Measurements from ENCODE around the gene PIEZO2. TPM values are rescaled to one million over a fixed set of nuclear protein-coding genes. Genes with fewer than 3 reads are reported as not detected.

PIEZO2 gene
- total RNA-seq, 1 experiment from 2014 or later, result 0.57 TPM

DNA sequence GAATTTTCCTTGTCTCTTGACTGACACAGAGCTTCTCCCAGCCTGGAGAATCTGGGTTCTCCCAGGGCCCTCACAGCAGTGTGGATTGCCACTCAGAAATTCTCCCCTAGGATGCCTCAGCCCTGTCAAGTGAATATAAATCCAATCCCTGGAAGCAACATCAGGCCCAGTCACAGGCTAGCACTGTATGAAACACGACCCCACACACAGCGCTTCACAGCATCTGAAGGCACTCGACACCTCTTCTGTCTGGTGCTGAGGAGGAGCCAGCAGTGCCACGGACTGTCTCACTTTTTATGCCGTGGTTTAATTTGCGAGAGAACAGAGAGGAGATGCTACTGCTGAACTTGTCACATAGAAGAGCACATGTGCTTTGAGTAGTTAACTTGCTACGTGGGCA lies 459.0 kb downstream of the PIEZO2 start:
- Histone ChIP-seq H3K9me3 (ENCODE audit: control insufficient read depth, insufficient read depth, low read depth, low read length) (no peaks in the 10 kb centered on the region), H3K36me3 (ENCODE audit: control insufficient read depth, insufficient read depth, low read length) (no peaks in the 10 kb centered on the region), H3K4me3 (ENCODE audit: low read depth in 2 of 2, low read length in 2 of 2) (no peak overlapping the region), H3K27me3 (ENCODE audit: control insufficient read depth, insufficient read depth, low read length) (no peaks in the 10 kb centered on the region; the same call in 1 of the 2 replicates), H3K27ac (ENCODE audit: low read length) (no peak overlapping the region), H3K4me1 (ENCODE audit: control insufficient read depth, insufficient read depth, low read length) (no peaks in the 10 kb centered on the region)
- no TSS peak for BruUV-seq (replicated peaks)
- DNase-seq (ENCODE audit: low read depth, low spot score) (no peak), ATAC-seq (no peak)
- POLR2A ChIA-PET, result no interaction called here
- CTCF ChIA-PET, result no interaction called here
- intact Hi-C loops (cut with micrococcal nuclease; ENCODE audit: unreplicated experiment) (no loop called here), in situ Hi-C loops (cut with HindIII; ENCODE audit: low pct_unique_long_range_greater_than_20kb, low sequenced_read_pairs) (no loop called here)
- TF ChIP-seq TCF7L2 (IDR thresholded peaks at IDR 0.05; ENCODE audit: low read depth, low read length) (no peak), SIN3A (IDR thresholded peaks at IDR 0.05; ENCODE audit: borderline replicate concordance, insufficient read depth, low read depth, low read length) (no peak), POLR2AphosphoS5 (IDR thresholded peaks at IDR 0.05; ENCODE audit: low read depth, low read length) (no peak)
- TF ChIP-seq, protein P1, sequence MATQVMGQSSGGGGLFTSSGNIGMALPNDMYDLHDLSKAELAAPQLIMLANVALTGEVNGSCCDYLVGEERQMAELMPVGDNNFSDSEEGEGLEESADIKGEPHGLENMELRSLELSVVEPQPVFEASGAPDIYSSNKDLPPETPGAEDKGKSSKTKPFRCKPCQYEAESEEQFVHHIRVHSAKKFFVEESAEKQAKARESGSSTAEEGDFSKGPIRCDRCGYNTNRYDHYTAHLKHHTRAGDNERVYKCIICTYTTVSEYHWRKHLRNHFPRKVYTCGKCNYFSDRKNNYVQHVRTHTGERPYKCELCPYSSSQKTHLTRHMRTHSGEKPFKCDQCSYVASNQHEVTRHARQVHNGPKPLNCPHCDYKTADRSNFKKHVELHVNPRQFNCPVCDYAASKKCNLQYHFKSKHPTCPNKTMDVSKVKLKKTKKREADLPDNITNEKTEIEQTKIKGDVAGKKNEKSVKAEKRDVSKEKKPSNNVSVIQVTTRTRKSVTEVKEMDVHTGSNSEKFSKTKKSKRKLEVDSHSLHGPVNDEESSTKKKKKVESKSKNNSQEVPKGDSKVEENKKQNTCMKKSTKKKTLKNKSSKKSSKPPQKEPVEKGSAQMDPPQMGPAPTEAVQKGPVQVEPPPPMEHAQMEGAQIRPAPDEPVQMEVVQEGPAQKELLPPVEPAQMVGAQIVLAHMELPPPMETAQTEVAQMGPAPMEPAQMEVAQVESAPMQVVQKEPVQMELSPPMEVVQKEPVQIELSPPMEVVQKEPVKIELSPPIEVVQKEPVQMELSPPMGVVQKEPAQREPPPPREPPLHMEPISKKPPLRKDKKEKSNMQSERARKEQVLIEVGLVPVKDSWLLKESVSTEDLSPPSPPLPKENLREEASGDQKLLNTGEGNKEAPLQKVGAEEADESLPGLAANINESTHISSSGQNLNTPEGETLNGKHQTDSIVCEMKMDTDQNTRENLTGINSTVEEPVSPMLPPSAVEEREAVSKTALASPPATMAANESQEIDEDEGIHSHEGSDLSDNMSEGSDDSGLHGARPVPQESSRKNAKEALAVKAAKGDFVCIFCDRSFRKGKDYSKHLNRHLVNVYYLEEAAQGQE (IDR thresholded peaks at IDR 0.05; ENCODE audit: insufficient read depth in 1 of 2, low read depth in 2 of 2, low read length in 1 of 2), result no peak
- TF ChIP-seq, protein P2, sequence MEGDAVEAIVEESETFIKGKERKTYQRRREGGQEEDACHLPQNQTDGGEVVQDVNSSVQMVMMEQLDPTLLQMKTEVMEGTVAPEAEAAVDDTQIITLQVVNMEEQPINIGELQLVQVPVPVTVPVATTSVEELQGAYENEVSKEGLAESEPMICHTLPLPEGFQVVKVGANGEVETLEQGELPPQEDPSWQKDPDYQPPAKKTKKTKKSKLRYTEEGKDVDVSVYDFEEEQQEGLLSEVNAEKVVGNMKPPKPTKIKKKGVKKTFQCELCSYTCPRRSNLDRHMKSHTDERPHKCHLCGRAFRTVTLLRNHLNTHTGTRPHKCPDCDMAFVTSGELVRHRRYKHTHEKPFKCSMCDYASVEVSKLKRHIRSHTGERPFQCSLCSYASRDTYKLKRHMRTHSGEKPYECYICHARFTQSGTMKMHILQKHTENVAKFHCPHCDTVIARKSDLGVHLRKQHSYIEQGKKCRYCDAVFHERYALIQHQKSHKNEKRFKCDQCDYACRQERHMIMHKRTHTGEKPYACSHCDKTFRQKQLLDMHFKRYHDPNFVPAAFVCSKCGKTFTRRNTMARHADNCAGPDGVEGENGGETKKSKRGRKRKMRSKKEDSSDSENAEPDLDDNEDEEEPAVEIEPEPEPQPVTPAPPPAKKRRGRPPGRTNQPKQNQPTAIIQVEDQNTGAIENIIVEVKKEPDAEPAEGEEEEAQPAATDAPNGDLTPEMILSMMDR (IDR thresholded peaks at IDR 0.05), result no peak

DNA sequence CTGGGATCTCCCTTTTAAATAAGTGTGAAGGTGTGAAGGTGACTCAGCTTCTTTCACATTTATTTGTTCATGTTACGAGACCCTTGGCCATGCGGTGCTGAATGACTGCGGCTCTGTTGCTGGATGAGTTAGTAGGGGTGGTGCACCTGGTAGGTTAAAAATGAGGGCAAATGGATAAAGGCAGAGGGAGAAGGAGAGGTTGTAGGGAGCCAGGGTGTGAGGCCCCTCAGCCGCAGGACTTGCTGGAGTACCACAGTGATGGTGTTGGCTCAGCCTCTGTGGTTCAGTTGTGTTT lies 459.4 kb downstream of the PIEZO2 start:
- ChIA-PET POLR2A (no interaction called here), CTCF (no interaction called here)
- TF ChIP-seq, protein P2 (IDR thresholded peaks at IDR 0.05), result no peak
- TF ChIP-seq, protein P1 (IDR thresholded peaks at IDR 0.05; ENCODE audit: insufficient read depth in 1 of 2, low read depth in 2 of 2, low read length in 1 of 2), result no peak
- no peak for TF ChIP-seq SIN3A (IDR thresholded peaks at IDR 0.05; ENCODE audit: borderline replicate concordance, insufficient read depth, low read depth, low read length)
- no peak for TF ChIP-seq TCF7L2 (IDR thresholded peaks at IDR 0.05; ENCODE audit: low read depth, low read length)
- Histone ChIP-seq H3K36me3 (ENCODE audit: control insufficient read depth, insufficient read depth, low read length) (no peaks in the 10 kb centered on the region), H3K27me3 (ENCODE audit: control insufficient read depth, insufficient read depth, low read length) (no peaks in the 10 kb centered on the region), H3K27ac (ENCODE audit: low read length) (no peak overlapping the region), H3K4me1 (ENCODE audit: control insufficient read depth, insufficient read depth, low read length) (no peaks in the 10 kb centered on the region), H3K4me3 (ENCODE audit: low read depth in 2 of 2, low read length in 2 of 2) (no peak overlapping the region), H3K9me3 (ENCODE audit: control insufficient read depth, insufficient read depth, low read depth, low read length) (no peaks in the 10 kb centered on the region)
- in situ Hi-C loops (cut with HindIII; ENCODE audit: low pct_unique_long_range_greater_than_20kb, low sequenced_read_pairs) (no loop called here), intact Hi-C loops (cut with micrococcal nuclease; ENCODE audit: unreplicated experiment) (no loop called here)
- BruUV-seq (replicated peaks), result no TSS peak
- DNase-seq (ENCODE audit: low read depth, low spot score), result no peak
- ATAC-seq, result no peak

All from Panc1 (cell line).